HG02798 (cell line): ENCODE data around the gene CRYM.
"Not testable (repeated sequence)": the region's sequence is repeated elsewhere in the genome, so short reads cannot be mapped to it uniquely, and the experiment has no call there.

Experiments
- ATAC-seq: cut with Tn5 transposase; IDR thresholded peaks from one replicate; pipeline ENCODE4 v1.9.1; 2021; ENCODE audit warnings: mild to moderate bottlenecking; ENCODE audit not compliant: unreplicated experiment, poor library complexity

Gene CRYM

DNA sequence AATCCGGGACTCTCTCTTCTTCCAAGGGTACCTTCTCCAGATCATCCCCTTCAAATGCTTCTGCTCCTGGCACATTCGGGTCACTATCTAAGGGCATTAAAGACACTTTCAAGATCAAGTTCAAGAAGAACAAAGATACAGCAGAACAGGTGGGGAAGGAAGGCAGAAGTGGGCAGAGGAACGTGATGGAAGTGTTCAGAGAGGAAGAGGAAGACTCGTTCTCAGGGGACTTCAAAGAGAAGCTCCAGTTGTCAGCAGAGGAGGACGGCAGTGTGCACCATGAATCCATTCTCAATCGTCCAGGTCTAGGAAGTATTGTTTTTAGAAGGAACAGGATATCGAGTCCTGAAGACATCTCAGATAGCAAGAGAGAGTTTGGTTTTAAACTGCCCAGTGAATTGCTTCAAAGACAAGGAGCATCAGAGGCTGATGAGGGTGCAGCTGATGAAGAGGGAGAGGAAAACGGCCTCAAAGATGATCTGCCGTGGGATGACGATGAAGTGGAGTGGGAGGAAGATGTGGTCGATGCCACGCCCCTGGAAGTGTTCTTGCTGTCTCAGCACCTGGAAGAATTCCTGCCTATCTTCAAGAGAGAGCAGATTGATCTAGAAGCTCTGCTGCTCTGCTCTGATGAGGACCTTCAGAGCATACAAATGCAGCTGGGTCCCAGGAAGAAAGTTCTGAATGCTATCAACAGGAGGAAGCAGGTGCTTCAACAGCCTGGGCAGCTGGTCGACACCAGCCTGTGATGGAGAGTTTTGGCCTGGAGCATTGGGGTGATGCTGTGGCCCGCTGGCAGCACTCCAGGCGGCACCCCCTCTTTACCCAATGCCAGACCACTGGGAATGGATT is 27.8 kb downstream of the CRYM start:
- ATAC-seq, result no peak

DNA sequence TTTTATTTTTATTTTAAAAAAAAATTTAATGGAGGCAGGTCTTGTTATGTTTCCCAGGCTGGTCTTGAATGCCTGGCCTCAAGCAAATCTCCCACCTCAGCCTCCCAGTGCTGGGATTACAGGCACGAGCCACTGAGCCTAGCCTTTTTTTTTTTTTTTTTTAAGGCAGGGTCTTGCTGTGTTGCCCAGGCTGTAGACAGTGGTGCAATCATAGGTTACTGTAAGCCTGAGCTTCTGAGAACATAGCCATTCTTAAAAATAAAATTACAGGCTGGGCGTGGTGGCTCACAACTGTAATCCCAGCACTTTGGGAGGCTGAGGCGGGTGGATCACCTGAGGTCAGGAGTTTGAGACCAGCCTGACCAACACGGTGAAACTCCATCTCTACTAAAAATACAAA is 29.9 kb downstream of the CRYM start:
- ATAC-seq, result not testable (repeated sequence)

DNA sequence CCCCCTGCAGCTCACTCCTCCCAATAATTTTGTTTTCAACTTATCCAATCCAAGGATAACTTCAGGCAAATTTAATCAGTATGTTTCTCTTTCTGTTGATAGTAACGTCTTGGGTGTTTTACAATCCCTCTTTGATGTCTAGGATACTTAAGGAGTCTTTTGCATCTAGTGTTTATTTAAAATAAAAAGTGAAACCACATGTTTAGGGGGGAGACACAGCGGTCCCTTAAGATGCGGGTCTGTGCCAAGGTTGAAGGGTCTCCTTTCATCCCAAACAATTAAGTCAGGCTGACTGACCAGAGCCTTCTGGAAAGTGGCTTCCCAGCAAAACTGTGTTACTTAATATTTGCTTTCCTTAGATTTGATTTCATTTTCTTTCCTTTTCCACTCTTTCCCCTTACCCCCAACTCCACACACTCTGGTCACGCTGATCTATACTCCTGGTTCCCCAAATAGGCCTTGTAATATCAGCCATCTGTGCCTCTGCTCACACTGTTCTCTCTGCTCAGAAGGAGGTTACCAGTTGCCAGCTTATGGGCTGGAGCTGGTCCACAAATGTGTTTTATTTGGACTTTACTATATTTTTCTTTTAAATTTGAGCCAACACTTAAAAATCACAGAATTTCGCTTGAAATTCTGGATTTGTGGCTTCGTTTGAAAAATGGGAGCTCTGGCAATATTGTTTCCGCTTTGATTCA is 33.4 kb downstream of the CRYM start:
- no peak for ATAC-seq

DNA sequence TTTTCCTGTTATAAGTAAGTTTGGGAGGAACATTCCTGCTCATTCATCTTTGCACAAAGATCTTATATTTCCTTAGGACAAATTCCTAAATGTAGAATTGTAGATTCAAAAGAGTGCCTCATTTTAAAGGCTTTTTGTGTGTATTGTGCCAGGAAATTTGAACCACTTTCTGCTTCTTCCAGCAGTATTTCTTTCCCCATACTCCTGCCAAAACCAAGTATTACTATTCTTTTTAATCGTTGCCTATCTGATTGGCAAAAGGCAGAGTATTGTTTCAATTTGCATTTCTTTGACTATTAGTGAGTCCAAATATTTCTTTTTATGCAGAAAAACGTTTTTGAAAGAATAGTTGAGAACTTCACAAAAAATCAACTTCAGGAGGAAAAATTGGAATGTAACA is 35.3 kb downstream of the CRYM start:
- no peak for ATAC-seq

DNA sequence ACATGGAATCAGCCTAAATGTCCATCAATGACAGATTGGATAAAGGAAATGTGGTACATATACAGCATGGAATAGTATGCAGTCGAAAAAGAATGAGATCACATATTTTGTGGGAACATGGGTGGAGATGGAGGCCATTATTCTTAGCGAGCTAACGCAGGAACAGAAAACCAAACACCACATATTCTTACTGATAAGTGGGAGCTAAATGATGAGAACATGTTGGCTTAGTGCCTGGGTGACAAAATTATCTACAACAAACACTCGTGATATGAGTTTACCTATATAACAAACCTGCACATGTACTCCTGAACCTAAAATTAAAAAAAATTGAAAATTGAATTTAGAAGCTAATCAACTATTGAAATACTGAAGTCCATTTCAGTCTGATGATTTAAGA is 38.4 kb downstream of the CRYM start:
- no peak for ATAC-seq

DNA sequence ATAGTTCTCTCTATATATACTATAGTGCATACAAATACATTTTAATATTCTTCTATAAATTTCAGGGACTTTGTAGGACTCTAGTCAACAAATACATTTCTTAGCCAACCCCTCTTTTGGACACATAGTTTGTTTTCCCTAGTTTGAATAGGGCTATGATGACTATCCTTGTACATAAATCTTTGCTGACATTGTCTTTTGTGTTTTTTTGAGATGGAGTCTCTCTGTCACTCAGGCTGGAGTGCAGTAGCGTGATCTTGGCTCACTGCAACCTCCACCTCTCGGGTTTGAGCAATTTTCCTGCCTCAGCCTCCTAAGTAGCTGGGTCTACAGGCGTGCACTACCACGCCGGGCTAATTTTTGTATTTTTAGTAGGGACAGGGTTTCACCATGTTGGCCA is 41.3 kb downstream of the CRYM start:
- ATAC-seq, result no peak

DNA sequence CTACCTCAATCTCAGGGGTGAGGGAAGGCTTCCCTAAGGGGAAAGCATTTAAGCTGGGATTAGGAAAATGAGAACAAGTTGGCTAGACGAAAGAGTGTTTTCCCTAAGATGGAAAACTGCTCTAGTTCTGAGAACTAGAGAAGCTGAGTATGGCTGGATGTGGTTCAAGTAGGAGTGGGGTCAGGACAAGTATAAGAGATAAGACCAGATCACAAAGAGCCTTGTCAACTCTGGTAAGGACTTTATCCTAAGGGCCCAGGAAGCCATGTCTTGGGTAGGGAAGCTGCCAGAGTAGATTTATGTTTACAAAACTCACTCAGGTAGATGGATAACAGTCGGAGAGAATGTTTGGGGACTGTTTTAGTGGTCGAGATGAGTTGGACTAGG is 42.9 kb downstream of the CRYM start:
- ATAC-seq, result no peak

DNA sequence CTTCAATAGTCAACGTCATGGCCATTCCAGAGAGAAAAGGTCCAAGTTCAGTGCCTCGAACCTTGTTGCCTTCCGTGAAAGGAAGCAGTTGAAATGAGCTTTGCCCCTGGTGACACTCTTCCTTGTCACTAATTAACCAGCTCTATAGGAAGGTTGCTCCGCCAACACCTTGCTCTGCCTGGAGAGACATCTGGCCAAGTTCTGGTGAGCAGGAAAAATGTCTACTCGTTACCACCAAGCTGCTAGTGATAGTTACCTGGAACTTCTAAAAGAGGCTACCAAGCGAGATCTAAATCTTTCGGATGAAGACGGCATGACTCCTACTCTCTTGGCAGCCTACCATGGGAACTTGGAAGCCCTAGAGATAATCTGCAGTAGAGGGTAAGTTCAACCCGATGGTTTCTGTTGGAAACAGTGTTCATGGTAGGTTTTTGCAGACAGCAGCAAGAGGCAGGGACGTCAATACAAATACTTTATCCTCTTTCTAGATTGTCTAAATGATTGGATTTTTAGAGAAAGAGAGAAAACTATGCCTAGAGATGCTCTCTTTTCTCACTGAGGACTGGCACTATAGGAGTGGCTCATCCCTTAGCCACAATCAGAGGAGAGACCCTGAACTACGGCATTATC is 44.5 kb downstream of the CRYM start, which contains the start of gene ANKS4B:
ANKS4B (plus strand) TSS at position 179 of the 630 bp plus-strand sequence; CDS start at position 218, 39 bp downstream.
- no peak for ATAC-seq

DNA sequence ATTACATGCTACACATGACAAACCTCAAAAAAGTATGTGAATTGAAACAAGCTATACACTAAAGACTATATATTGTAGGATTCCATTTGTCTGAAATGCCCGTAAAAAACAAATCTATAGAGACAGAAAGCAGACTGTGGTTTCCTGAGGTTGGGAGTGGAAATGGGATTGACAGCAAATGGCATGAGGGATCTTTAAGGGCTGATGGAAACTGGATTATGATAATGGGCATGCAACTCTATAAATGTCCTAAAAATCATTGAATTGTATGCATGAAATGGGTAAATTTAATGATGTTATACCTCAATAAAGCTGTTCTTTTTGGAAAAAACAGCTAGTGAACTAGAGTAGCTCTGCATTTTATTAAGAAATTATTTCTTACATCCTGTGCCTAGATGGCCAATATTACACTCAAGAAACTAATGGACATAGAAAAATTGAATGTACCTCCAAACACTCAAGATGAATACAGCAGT is 45.0 kb downstream of the CRYM start:
- no peak for ATAC-seq

DNA sequence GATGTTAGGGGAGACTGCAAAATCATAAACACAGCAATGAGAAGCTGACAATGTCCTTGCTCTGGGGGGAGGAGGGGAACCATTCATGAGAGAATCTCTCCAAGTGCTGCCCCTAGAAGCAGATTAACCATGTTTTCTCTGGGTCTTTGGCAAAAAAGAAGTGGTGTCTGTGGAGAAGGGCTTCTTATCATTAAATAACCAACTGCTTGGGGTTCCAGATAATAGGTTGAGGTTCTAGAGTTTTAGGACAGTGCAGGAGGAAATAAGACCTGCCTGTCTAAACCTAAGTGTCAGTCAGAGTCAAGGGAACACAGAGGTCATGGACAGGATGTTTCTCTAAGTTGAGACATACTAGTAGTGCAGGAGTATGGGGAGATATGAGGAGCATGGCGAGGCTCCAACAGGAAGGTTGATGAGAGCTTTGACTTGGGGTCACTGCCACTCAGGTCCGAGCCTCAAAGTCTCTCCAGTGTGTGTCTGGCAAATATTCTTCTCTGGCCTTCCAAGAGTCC is 49.7 kb downstream of the CRYM start:
- ATAC-seq, result no peak

DNA sequence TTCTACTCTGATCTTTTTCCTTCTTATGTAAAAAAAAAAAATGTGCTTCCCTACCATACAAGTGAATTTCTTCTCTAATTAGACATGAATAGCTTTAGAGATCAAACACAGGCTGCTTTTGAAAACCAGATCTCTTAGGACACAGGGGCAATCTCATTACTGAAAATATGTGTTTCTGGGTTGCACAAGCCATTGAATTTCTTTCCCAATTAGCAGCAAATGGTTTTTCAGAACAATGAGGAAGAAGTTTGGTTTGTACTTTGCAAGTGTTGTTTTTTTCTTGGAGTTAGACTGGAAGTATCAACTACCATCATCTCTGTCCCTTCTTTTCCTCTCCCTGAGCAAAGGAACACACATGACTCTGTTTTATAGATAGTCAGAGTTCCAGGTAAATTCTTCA is 50.2 kb downstream of the CRYM start:
- no peak for ATAC-seq

DNA sequence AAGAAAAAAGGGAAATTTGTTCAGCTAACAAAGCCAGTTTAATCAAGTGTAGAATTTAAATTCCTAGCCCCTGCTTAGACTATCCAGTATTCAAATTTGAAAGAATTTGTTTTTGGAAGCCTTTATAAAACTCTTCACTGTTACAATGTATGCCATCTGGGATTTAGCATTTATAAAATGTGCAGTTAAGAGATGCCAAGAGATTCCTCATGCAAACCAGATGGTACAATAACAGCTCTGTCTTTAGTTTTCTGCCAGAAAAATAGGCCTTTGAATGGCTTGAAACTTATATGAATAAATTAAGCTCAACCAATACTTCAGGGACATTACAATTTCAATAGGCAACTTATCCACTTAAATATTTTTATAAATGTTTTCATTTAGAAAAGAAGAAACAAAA is 51.3 kb downstream of the CRYM start:
- ATAC-seq, result no peak

DNA sequence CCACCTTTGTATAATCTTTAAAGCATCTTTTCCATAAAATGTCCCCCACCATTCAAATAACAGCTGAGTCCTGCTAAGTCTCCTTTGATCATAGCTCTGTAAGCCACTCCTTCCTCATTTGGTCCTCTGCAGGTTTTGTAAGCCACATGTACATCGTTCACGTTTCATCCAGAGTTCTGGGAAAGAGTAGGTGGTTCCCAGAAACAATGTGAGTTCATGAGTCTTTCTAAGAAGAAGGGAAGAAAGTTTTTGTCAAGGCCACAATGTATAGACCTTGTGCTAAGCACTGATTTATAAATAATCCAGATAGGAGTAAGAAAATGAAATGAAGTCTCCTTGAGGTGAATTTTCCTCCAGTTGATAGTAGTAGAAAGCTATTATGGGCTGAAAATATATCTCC is 53.3 kb downstream of the CRYM start:
- ATAC-seq, result no peak

DNA sequence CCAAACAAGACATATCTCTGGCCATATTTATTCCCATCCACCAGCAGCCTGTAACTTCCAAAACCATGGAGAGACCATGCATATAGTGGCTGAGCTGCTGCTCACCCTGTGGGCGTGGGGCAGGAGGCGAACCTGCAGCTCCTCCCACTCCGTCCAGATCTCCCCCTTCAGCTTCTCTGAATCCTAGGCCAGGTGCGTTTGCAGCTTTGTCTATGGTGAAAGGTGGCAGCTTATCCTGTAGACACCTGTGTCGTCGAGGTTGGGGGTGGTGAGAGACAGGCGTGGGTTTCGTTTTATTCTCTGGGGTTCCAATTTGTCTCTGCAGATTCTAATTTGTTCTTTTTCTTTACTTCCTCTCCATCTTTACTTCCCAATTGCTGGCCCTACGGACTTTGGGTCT is 54.3 kb downstream of the CRYM start:
- no peak for ATAC-seq

DNA sequence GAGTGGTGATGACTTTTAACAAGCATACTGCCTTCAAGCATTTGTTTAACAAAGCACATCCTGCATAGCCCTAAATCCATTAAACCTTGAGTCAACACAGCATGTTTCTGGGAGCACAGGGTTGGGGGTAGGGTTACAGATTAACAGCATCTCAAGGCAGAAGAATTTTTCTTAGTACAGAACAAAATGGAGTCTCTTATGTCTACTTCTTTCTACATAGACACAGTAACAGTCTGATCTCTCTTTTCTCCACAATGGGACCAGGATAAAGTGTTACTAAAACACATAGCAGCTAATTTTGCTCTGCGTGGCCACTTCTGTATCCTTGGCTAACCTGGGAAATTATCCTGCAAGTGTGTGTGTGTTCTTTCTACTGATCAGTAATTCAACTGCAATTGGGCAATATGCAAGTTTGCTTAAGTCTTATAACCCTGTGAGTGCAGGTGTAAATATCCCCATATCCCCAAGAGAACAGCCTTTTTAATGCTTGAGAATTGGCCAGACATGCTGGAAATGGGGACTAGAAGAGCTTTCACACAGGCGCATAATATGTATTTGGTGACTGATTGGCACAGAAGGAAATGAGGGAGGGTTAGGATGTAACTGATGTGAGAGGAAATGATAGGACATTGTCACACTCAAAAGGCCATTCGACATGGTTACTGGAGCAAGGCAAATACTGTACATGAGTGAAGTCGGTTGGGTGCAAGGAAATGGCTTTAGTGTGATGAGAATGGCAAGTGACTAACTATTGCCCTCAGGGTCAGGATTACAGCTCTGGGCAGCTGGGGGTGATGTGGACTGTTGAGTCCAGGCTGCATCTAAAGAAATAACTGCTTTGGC is 55.4 kb downstream of the CRYM start:
- ATAC-seq, result no peak

DNA sequence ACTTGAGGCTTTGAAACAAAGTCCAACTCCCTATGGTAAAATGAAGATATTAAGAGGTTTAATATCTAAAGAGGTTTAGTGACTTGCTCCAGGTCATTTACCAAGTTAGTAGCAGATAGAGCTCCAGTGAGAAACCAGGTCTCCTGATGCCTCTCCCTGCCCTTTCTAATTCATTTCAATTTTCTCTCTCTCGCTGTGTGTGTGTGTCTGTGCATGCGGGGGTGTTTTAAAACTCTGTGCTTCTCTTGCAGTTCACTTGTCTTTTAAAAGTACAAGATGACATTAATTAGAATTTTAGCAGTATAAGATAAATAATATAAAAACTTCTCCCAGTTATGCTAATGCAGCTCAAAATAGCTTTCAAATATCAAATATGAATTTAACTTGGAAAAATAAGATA is 58.5 kb downstream of the CRYM start:
- no peak for ATAC-seq

DNA sequence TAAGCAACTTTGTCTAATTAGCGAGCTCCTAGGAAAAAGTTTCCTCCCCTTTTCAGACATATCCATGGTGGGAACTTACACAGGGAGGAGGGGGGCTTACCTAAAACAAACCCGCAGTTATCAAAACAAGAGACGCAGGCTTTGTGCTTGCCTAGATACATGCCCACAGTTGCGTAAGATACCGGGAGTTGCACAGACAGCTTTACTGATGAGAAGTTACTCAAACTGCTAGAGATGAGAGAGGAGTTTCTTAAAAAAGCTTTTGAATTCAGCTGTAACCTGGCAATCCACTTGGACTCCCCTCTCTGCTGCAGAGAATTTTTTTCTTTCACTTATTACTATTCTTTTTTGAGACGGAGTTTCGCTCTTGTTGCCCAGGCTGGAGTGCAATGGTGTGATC is 59.9 kb downstream of the CRYM start:
- ATAC-seq, result no peak

DNA sequence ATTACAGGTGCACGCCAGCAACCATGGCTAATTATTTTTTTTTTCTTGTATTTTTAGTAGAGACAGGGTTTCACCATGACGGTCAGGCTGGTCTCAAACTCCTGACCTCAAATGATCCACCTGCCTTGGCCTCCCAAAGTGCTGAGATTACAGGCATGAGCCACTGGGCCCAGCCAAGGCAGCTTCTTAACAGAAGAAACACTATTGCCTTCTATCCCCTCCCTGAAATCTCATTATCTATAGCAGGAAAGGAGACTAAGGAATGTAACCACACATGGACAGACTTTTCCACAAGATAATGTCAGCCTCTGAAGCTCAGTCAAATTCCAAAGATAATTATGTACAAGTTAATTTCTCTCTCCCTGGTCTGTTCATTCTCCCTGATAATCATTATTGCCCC is 61.0 kb downstream of the CRYM start:
- no peak for ATAC-seq

DNA sequence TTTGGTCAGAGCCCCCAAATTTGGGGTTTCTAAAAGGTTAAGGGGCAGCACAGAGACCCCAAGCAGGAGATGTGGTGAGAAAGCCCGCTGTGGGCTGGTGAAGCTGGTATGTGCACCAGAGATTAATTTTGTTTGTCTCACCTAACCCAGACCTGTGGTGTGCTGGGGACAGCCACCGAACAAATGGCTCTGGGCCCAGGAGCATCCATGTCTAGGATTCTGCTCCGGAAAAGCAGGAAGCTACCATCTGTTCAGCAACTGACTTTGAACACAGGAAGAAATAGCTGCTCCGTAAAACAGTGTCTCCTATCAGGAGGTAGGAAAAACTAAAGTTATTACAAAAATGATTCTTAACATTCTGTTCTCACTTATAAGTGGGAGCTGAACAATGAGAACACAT is 64.0 kb downstream of the CRYM start:
- ATAC-seq, result no peak

DNA sequence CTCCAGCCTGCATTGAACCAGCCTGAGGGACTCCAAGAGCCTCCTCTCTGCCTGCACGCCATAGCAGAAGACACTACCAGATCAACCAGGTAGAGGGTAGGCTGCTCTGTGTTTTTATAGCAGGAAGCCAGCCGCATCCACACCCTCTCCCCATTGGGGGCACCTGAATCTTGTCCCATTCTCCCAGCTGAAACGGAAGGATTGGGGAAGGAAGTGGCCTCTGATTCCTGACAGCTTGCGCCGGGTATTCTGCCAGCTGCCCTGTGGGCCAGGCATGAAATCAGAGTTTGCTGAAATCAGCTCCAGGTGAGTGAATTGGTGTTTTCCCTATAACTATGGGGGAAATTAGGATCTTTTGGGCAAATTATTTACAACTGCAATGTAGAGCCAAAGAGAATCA is 66.6 kb downstream of the CRYM start, which contains the start of gene ZP2:
ZP2 (minus strand) TSS at position 89 of the 400 bp plus-strand sequence; CDS start at position 62, 27 bp downstream.
- ATAC-seq, result no peak
